Upper lobe of right lung (tissue), 1 donor: ENCODE data around the gene PTPRG. TPM values are rescaled to one million over a fixed set of nuclear protein-coding genes. Genes with fewer than 3 reads are reported as not detected.

Experiments used
- ATAC-seq: fragments of 200-7000 bp; cut with Tn5 transposase; one replicate; pipeline ENCODE4 v1.9.1; 2020; ENCODE audit warnings: mild to moderate bottlenecking, moderate library complexity
- DNase-seq: peaks from one replicate; pipeline ENCODE4 v3.0.0-alpha.2; 2020
- H3K27ac ChIP-seq: fragments of 200-600 bp; one replicate; pipeline ENCODE4 v1.8.0; 2022
- H3K27me3 ChIP-seq: fragments of 200-600 bp; one replicate; pipeline ENCODE4 v1.8.0; 2022; ENCODE audit warnings: mild to moderate bottlenecking
- H3K36me3 ChIP-seq: fragments of 200-600 bp; one replicate; pipeline ENCODE4 v1.8.0; 2022
- H3K4me1 ChIP-seq: fragments of 200-600 bp; one replicate; pipeline ENCODE4 v1.8.0; 2022
- H3K4me3 ChIP-seq: fragments of 200-600 bp; one replicate; pipeline ENCODE4 v1.8.0; 2022; ENCODE audit warnings: mild to moderate bottlenecking
- H3K9me3 ChIP-seq: fragments of 200-600 bp; one replicate; pipeline ENCODE4 v1.8.0; 2022
- CTCF ChIP-seq: fragments of 200-600 bp; IDR thresholded peaks from one replicate; pipeline ENCODE4 v1.8.0; 2022; ENCODE audit warnings: antibody characterized with exemption
- intact Hi-C: fragments of 100-400 bp; cut with DNase I; formaldehyde crosslinking; loops from one replicate; pipeline ENCODE4 v1.11.0; 2022
- total RNA-seq: library from RNA; stranded (reverse); fragmentation: NEBNext Ultra II Directional; extraction: Animal tissue kit (Norgen Biotek cat#: 25700); gene quantifications from one replicate; pipeline ENCODE4 v1.2.1, GENCODE V29; 2021
- donor health status: DM: no; HTN: yes; CAD: no; lungs with severe emphysema.

The PTPRG gene
- total RNA-seq, 1 donor from 2014 or later = 86.7 TPM

GRCh38 chr3:61910732-61911131 is 349.4 kb downstream of the PTPRG start:
- Histone ChIP-seq H3K4me1 (peaks cover 6% of the 10 kb centered on the region), H3K4me3 (no peak overlapping the region), H3K36me3 (no peaks in the 10 kb centered on the region), H3K27me3 (no peaks in the 10 kb centered on the region), H3K27ac (no peak overlapping the region), H3K9me3 (no peaks in the 10 kb centered on the region)
- no peak for DNase-seq
- TF ChIP-seq CTCF = no peak
- ATAC-seq = no peak
- intact Hi-C loops = no loop called here

GRCh38 chr3:61912158-61912557 is 350.8 kb downstream of the PTPRG start:
- intact Hi-C loops = no loop called here
- Histone ChIP-seq H3K4me1 (peaks cover 6% of the 10 kb centered on the region), H3K27me3 (no peaks in the 10 kb centered on the region), H3K36me3 (no peaks in the 10 kb centered on the region), H3K4me3 (no peak overlapping the region), H3K9me3 (no peaks in the 10 kb centered on the region), H3K27ac (no peak overlapping the region)
- no peak for ATAC-seq
- no peak for TF ChIP-seq CTCF
- DNase-seq = no peak

- H3K9me3 ChIP-seq = no peaks in the 10 kb centered on the region
- no peaks in the 10 kb centered on the region for H3K36me3 ChIP-seq
- H3K4me1 ChIP-seq = peaks cover 9% of the 10 kb centered on the region
- no peak overlapping the region for H3K27ac ChIP-seq
- no peak overlapping the region for H3K4me3 ChIP-seq
- no peak for DNase-seq
- intact Hi-C loops = no loop called here
- TF ChIP-seq CTCF = no peak
- no peaks in the 10 kb centered on the region for H3K27me3 ChIP-seq
- ATAC-seq = no peak
These were observed 352.3 kb downstream of the PTPRG start for GRCh38 chr3:61913701-61914100.

- H3K4me1 ChIP-seq = peaks cover 10% of the 10 kb centered on the region
- H3K27me3 ChIP-seq = no peaks in the 10 kb centered on the region
- TF ChIP-seq CTCF = no peak
- H3K36me3 ChIP-seq = no peaks in the 10 kb centered on the region
- DNase-seq (no peak), ATAC-seq (no peak)
- H3K27ac ChIP-seq = no peak overlapping the region
- no peak overlapping the region for H3K4me3 ChIP-seq
- intact Hi-C loops = no loop called here
- no peaks in the 10 kb centered on the region for H3K9me3 ChIP-seq
These were observed 352.9 kb downstream of the PTPRG start for GRCh38 chr3:61914276-61914675.

- no peak for TF ChIP-seq CTCF
- ATAC-seq (no peak), DNase-seq (no peak)
- Histone ChIP-seq H3K4me1 (peaks cover 8% of the 10 kb centered on the region), H3K36me3 (no peaks in the 10 kb centered on the region), H3K4me3 (no peak overlapping the region), H3K27me3 (no peaks in the 10 kb centered on the region), H3K9me3 (no peaks in the 10 kb centered on the region), H3K27ac (no peak overlapping the region)
- intact Hi-C loops = no loop called here
These were observed 353.9 kb downstream of the PTPRG start for GRCh38 chr3:61915296-61915695.

- no peak for TF ChIP-seq CTCF
- Histone ChIP-seq H3K4me1 (peaks cover 8% of the 10 kb centered on the region), H3K27ac (no peak overlapping the region), H3K27me3 (no peaks in the 10 kb centered on the region), H3K4me3 (no peak overlapping the region), H3K36me3 (no peaks in the 10 kb centered on the region), H3K9me3 (no peaks in the 10 kb centered on the region)
- ATAC-seq = no peak
- intact Hi-C loops = no loop called here
- no peak for DNase-seq
These were observed 358.0 kb downstream of the PTPRG start for GRCh38 chr3:61919371-61919770.
